IMR-90 (cell line): ENCODE results near the gene MRPL3. TPM values are rescaled to one million over a fixed set of nuclear protein-coding genes. Genes with fewer than 3 reads are reported as not detected.

Experiments used
- ATAC-seq: fragments of 200-7000 bp; cut with Tn5 transposase; 2 replicates; pipeline ENCODE4 v1.9.1; 2020; ENCODE audit warnings: low read depth, mild to moderate bottlenecking, moderate library complexity
- BruUV-seq: library from RNA; stranded (reverse); fragments of 400-500 nt; replicated peaks from 2 replicates; lab custom pipeline; 2021; lab: Mats Ljungman, UMichigan
- CTCF ChIA-PET: fragments of 300-600 bp; formaldehyde crosslinking; extraction: SDS; loops from one replicate; lab custom pipeline; 2021; ENCODE audit warnings: antibody characterized with exemption; lab: Yijun Ruan, JAX
- POLR2A ChIA-PET: fragments of 300-600 bp; sonication (Branson Sonifier 250); formaldehyde crosslinking; loops from one replicate; lab custom pipeline; 2022; ENCODE audit warnings: antibody characterized with exemption; ENCODE audit not compliant: unreplicated experiment; lab: Charles Lee
- DNase-seq: peaks from one replicate; pipeline ENCODE4 v3.0.0; 2013
- H2AFZ ChIP-seq: replicated peaks from 2 replicates; pipeline ENCODE3; 2013; ENCODE audit warnings: low read length, mild to moderate bottlenecking; ENCODE audit not compliant: poor library complexity
- H2AK5ac ChIP-seq: 2 replicates; pipeline ENCODE4 v1.6.1; 2013; ENCODE audit warnings: low read depth, low read length, inconsistent platforms
- H2AK9ac ChIP-seq: replicated peaks from 2 replicates; pipeline ENCODE3; 2013; ENCODE audit warnings: mild to moderate bottlenecking, low read depth, low read length, moderate library complexity; ENCODE audit not compliant: poor library complexity
- H2BK120ac ChIP-seq: 2 replicates; pipeline ENCODE4 v1.6.1; 2013; ENCODE audit warnings: low read depth, low read length, inconsistent platforms
- H2BK15ac ChIP-seq: 3 replicates; pipeline ENCODE4 v1.6.1; 2013; ENCODE audit warnings: low read depth, low read length, inconsistent platforms
- H2BK20ac ChIP-seq: 2 replicates; pipeline ENCODE4 v1.6.1; 2013; ENCODE audit warnings: low read depth, mild to moderate bottlenecking, inconsistent platforms, low read length, moderate library complexity
- H2BK5ac ChIP-seq: 2 replicates; pipeline ENCODE4 v1.6.1; 2013; ENCODE audit warnings: mild to moderate bottlenecking, low read depth, low read length, inconsistent platforms; ENCODE audit not compliant: poor library complexity, severe bottlenecking
- H3K14ac ChIP-seq: replicated peaks from 2 replicates; pipeline ENCODE4 v1.6.1; 2013; ENCODE audit warnings: low read depth, low read length, inconsistent platforms
- H3K18ac ChIP-seq: 2 replicates; pipeline ENCODE4 v1.6.1; 2013; ENCODE audit warnings: low read depth, low read length, control low read depth
- H3K23ac ChIP-seq: 2 replicates; pipeline ENCODE4 v1.6.1; 2013; ENCODE audit warnings: low read depth, low read length, inconsistent platforms
- H3K27ac ChIP-seq: 2 replicates; pipeline ENCODE4 v1.5.1; 2013; ENCODE audit warnings: mild to moderate bottlenecking, control low read depth, low read length; ENCODE audit not compliant: insufficient read depth
- H3K27me3 ChIP-seq: 2 replicates; pipeline ENCODE4 v1.6.1; 2013; ENCODE audit warnings: low read length; ENCODE audit not compliant: control insufficient read depth, insufficient read depth
- H3K36me3 ChIP-seq: 2 replicates; pipeline ENCODE4 v1.6.1; 2013; ENCODE audit warnings: low read length, mixed read lengths; ENCODE audit not compliant: control insufficient read depth, insufficient read depth
- H3K4ac ChIP-seq: 2 replicates; pipeline ENCODE4 v1.6.1; 2013; ENCODE audit warnings: low read depth, low read length, inconsistent platforms
- H3K4me1 ChIP-seq: 2 replicates; pipeline ENCODE4 v1.6.1; 2013; ENCODE audit warnings: low read length, mixed read lengths; ENCODE audit not compliant: control insufficient read depth, insufficient read depth
- H3K4me2 ChIP-seq: 2 replicates; pipeline ENCODE4 v1.6.1; 2013; ENCODE audit warnings: low read depth, mild to moderate bottlenecking, control low read depth, low read length, moderate library complexity
- H3K4me3 ChIP-seq: 2 replicates; pipeline ENCODE4 v1.5.1; 2013; ENCODE audit warnings: low read depth, mild to moderate bottlenecking, control low read depth, low read length, moderate library complexity; ENCODE audit not compliant: insufficient read depth
- H3K56ac ChIP-seq: 2 replicates; pipeline ENCODE4 v1.6.1; 2013; ENCODE audit warnings: low read length, inconsistent platforms; ENCODE audit not compliant: insufficient read depth; ENCODE audit errors: extremely low read depth
- H3K79me1 ChIP-seq, 2 experiments: 2 replicates each; pipeline ENCODE4 v1.6.1; 2013; ENCODE audit warnings: low read length in 2 of 2, inconsistent platforms in 1 of 2, low read depth in 1 of 2
- H3K9ac ChIP-seq: 2 replicates; pipeline ENCODE4 v1.6.1; 2013; ENCODE audit warnings: low read depth, low read length, control low read depth
- H3K9me1 ChIP-seq: 2 replicates; pipeline ENCODE4 v1.6.1; 2013; ENCODE audit warnings: low read length, inconsistent platforms; ENCODE audit not compliant: insufficient read depth
- H3K9me3 ChIP-seq: 2 replicates; pipeline ENCODE4 v1.6.1; 2013; ENCODE audit warnings: low read length; ENCODE audit not compliant: control insufficient read depth, insufficient read depth
- H4K20me1 ChIP-seq: 2 replicates; pipeline ENCODE4 v1.6.1; 2013; ENCODE audit warnings: low read length, inconsistent platforms; ENCODE audit not compliant: insufficient read depth
- H4K5ac ChIP-seq: 2 replicates; pipeline ENCODE4 v1.6.1; 2013; ENCODE audit warnings: mild to moderate bottlenecking, low read depth, low read length, control low read depth
- H4K8ac ChIP-seq, 2 experiments: 2 replicates each; pipeline ENCODE4 v1.6.1; 2013; ENCODE audit warnings: low read depth in 2 of 2, low read length in 2 of 2, control low read depth in 1 of 2, inconsistent platforms in 1 of 2
- H4K91ac ChIP-seq: 2 replicates; pipeline ENCODE4 v1.6.1; 2013; ENCODE audit warnings: low read depth, low read length, inconsistent platforms; ENCODE audit not compliant: insufficient read depth
- MAFK ChIP-seq: IDR thresholded peaks from 2 replicates; pipeline ENCODE4 v1.6.1; 2012; ENCODE audit warnings: low read depth, low read length, improper control_type of control experiment
- MXI1 ChIP-seq: IDR thresholded peaks from 2 replicates; pipeline ENCODE4 v1.6.1; 2012; ENCODE audit warnings: low read depth, mild to moderate bottlenecking, low read length, moderate library complexity, borderline replicate concordance
- WGBS, 2 experiments: methylation state at CpG; one replicate each; pipeline versions ENCODE4 v1.1.5 to v1.1.7; 2013; ENCODE audit warnings: missing lambda C conversion rate in 2 of 2; ENCODE audit not compliant: insufficient read length in 1 of 2; ENCODE audit errors: extremely low coverage in 2 of 2; 5-methylcytosine and 5-hydroxymethylcytosine counted together
- dilution Hi-C: fragments of 300-500 bp; cut with HindIII; formaldehyde crosslinking; loops from one replicate; pipeline ENCODE4 v1.14.3; 2018; ENCODE audit warnings: low sequenced_read_pairs; ENCODE audit not compliant: unreplicated experiment
- in situ Hi-C: fragments of 300-500 bp; cut with MboI; formaldehyde crosslinking; loops from 3 replicates; pipeline ENCODE4 v1.14.3; 2019; ENCODE audit warnings: low sequenced_read_pairs, inconsistent platforms, mixed read lengths
- intact Hi-C: fragments of 100-400 bp; cut with micrococcal nuclease; formaldehyde crosslinking; loops from 2 replicates; pipeline ENCODE4 v1.10.0; 2022
- polyA plus RNA-seq, 3 experiments: library from polyadenylated mRNA; depleted of rRNA; stranded (reverse); fragments of >200 nt; gene quantifications; 2 replicates each; pipeline ENCODE4 v1.2.3, GENCODE V29; 2012; ENCODE audit warnings: low replicate concordance in 1 of 3
- total RNA-seq: library from RNA; depleted of rRNA; stranded (reverse); fragments of >200 nt; gene quantifications from 2 replicates; pipeline ENCODE4 v1.2.3, GENCODE V29; 2012

MRPL3 gene
- total and polyA plus RNA-seq, 2 of the 4 experiments (the other 2 are of a cell fraction): 107 to 206 TPM

DNA sequence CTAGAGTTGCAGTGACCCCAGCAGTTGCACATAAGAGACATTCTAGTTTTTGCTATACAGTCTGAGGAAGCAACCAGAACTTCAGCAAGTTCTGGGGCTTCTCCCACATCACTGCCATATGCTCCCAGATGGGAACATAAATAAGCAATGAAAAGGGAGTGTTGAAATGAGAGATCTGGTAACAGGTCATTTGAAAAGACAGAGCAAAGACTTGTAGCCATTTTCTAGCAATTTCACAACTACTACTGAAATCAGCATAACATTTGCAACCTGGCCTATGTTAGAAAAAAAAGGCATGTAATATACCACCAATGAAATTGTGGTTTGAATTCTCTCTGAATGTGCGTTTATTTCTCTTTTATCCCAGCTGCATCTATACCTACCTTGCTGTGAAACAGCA, 63.7 kb downstream of the MRPL3 start:
- Histone ChIP-seq H2BK20ac (no peak overlapping the region), H2AFZ (no peak overlapping the region), H3K27me3 (no peaks in the 10 kb centered on the region), H3K9me3 (no peaks in the 10 kb centered on the region), H2AK9ac (no peak overlapping the region), H3K4ac (no peak overlapping the region), H3K4me3 (no peak overlapping the region), H4K8ac (no peak overlapping the region), H3K4me1 (no peaks in the 10 kb centered on the region), H3K4me2 (no peak overlapping the region), H2AK5ac (no peak overlapping the region), H2BK5ac (no peak overlapping the region), H2BK15ac (no peak overlapping the region), H3K14ac (no peak overlapping the region), H3K18ac (no peak overlapping the region), H3K23ac (no peak overlapping the region), H3K79me1 (no peaks in the 10 kb centered on the region), H3K9ac (no peak overlapping the region), H3K27ac (no peak overlapping the region), H4K20me1 (no peaks in the 10 kb centered on the region), H3K9me1 (no peaks in the 10 kb centered on the region), H3K36me3 (no peaks in the 10 kb centered on the region), H4K5ac (no peak overlapping the region), H3K56ac (no peak overlapping the region), H2BK120ac (no peak overlapping the region), H4K91ac (no peak overlapping the region)
- DNase-seq: no peak
- dilution Hi-C loops (no loop called here), intact Hi-C loops (no loop called here), in situ Hi-C loops (no loop called here)
- no CpG with 5 or more reads among the region's 1 CpG for WGBS, 2 experiments
- TF ChIP-seq MAFK (no peak), MXI1 (no peak)
- BruUV-seq: no TSS peak
- ATAC-seq: no peak
- ChIA-PET CTCF (interaction anchor here (1.0 kb wide), 1 partner anchor 8 kb away, joined by 4 read pairs; no protein-coding TSS in a partner anchor), POLR2A (no interaction called here)
